BE2C (cell line): ENCODE data around the gene MAT2B.

Experiments used
- DNase-seq: peaks from one replicate; pipeline ENCODE4 v3.0.0-alpha.2; 2020
- H3K27me3 ChIP-seq: fragments of 250-450 bp; sonication (Bioruptor Pico); 2 replicates; pipeline ENCODE4 v1.5.1; 2020; ENCODE audit warnings: mild to moderate bottlenecking
- H3K36me3 ChIP-seq: fragments of 250-450 bp; sonication (Bioruptor Pico); 2 replicates; pipeline ENCODE4 v1.5.1; 2020; ENCODE audit warnings: mild to moderate bottlenecking
- H3K4me1 ChIP-seq: fragments of 250-450 bp; sonication (Bioruptor Pico); 2 replicates; pipeline ENCODE4 v1.5.1; 2020
- H3K4me3 ChIP-seq: 2 replicates; pipeline ENCODE4 v1.5.1; 2011; ENCODE audit warnings: low read depth, low read length
- H3K9me3 ChIP-seq: fragments of 250-450 bp; sonication (Bioruptor Pico); 2 replicates; pipeline ENCODE4 v1.5.1; 2020
- TF ChIP-seq, protein P1 (sequence below): IDR thresholded peaks from 2 replicates; pipeline ENCODE4 v1.5.1; 2012; ENCODE audit warnings: mild to moderate bottlenecking, low read depth, low read length

MAT2B gene

DNA sequence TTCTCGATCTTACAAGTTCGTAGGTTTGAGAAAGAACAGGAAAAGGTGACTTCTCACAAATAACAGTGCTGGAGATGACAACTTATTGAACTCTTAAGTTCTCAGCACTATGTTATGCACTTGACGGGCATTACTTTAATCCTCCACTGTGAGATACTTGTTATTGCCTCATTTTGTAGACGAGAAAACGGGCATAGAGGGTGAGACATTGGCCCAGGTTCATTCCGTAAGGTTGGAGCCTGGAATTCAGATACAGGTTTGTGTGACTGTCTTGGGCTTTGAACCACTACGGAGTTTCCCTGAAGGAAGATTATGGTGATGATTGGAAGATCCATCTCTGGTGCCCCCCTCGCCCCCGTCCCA is 657 bp downstream of the MAT2B start:
- DNase-seq: no peak
- H3K27me3 ChIP-seq: no peaks in the 10 kb centered on the region

DNA sequence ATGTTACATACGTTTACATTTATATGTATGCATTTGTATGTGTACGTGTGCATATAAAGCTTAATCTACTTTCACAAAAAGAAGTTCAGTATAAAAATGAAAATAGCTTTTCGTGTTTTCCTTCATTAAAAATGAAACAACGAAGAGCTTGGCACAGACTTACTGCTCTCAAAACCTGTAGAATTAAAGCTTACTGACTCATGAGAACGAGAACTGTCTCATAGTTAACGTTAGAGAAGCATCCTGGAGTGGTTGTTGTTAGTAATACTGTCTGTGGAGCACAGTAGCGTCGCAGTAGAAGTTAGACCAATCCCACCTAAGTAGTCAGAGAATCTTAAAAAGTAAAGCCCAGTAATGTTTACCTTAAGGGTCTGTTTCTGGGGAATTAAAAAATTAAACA is 1.3 kb downstream of the MAT2B start:
- no peak for DNase-seq
- Histone ChIP-seq H3K27me3 (no peaks in the 10 kb centered on the region), H3K9me3 (no peaks in the 10 kb centered on the region), H3K36me3 (peaks cover under 1% of the 10 kb centered on the region), H3K4me1 (no peaks in the 10 kb centered on the region), H3K4me3 (peak overlapping the region; percentile 98)
- TF ChIP-seq, protein P1, sequence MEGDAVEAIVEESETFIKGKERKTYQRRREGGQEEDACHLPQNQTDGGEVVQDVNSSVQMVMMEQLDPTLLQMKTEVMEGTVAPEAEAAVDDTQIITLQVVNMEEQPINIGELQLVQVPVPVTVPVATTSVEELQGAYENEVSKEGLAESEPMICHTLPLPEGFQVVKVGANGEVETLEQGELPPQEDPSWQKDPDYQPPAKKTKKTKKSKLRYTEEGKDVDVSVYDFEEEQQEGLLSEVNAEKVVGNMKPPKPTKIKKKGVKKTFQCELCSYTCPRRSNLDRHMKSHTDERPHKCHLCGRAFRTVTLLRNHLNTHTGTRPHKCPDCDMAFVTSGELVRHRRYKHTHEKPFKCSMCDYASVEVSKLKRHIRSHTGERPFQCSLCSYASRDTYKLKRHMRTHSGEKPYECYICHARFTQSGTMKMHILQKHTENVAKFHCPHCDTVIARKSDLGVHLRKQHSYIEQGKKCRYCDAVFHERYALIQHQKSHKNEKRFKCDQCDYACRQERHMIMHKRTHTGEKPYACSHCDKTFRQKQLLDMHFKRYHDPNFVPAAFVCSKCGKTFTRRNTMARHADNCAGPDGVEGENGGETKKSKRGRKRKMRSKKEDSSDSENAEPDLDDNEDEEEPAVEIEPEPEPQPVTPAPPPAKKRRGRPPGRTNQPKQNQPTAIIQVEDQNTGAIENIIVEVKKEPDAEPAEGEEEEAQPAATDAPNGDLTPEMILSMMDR: no peak

More for the DNA sequence above, 657 bp downstream of the MAT2B start:
- no peaks in the 10 kb centered on the region for H3K9me3 ChIP-seq
- H3K36me3 ChIP-seq: no peaks in the 10 kb centered on the region; the same call in 1 of the 2 replicates
- peak overlapping the region; percentile 98 for H3K4me3 ChIP-seq
- TF ChIP-seq, protein P1: no peak; the same call in 1 of the 2 replicates
- H3K4me1 ChIP-seq: no peaks in the 10 kb centered on the region

DNA sequence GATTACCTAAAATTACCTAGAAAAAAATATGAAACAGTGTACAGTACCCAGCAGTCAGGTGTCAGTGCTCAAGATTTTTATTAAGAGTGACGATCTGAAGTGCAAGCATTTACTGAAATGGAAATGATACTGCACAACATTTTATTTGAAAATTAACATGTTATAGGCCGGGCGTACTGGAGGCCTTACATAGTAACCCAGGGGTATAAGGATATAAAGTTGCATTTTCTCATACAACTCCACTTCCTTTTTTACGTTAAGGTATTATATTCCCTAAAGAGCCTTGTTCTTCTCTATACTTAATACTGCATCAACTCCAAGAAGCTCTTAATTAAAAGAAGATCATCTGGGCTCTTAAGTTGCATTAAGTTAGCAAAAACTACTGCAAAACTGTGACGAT is 3.3 kb downstream of the MAT2B start:
- no peak for DNase-seq
- Histone ChIP-seq H3K4me3 (no peak overlapping the region), H3K36me3 (peaks cover 21% of the 10 kb centered on the region), H3K4me1 (no peaks in the 10 kb centered on the region), H3K9me3 (no peaks in the 10 kb centered on the region), H3K27me3 (no peaks in the 10 kb centered on the region)
- TF ChIP-seq, protein P1: no peak

DNA sequence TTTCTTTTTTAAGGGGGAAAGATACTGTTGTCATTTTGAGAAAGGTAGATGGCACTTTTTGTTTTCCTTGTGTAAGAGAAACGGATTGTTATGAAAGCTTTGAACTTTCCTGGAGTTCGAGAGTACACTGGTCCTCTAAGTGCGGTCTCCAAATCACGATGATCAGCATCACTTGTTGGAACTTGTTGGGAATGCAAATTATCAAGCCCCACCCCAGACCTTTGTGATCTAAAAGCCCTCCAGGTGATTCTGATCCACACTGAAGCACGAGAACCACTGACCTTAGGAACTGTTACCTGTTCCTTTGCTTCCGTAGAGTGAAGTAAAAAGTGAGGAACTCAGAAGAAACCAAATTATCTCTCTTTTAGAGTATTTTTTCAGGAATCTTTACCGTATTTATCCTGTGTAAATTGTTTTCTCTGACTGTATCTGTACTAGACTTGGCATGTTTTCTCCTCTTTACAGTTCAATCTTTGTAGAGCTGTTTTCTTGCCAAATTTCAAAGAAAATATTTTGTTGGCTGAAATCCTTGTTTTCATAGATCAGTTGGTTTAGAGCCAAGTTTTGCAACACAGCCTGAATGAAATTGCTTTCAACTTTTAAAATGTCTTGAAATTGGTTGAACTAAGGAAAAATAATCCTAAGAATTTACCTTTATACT is 4.0 kb downstream of the MAT2B start:
- H3K4me3 ChIP-seq: no peak overlapping the region

DNA sequence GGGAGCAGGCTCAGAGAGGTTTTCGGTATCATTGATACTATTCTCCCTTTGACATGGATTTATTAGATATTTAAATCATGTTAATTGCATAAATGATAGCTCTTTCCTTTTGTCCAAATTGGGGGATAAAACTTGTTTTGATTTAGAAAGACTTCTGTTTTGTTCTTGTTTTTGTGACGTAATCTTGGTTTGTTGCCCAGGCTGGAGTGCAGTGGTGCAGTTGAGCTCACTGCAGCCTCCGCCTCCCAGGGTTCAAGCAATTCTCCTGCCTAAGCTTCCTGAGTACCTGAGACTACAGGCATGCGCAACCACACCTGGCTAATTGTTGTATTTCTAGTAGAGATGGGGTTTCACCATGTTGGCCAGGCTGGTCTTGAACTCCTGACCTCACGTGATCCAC is 7.1 kb downstream of the MAT2B start:
- TF ChIP-seq, protein P1: no peak
- Histone ChIP-seq H3K4me3 (no peak overlapping the region), H3K27me3 (no peaks in the 10 kb centered on the region), H3K9me3 (no peaks in the 10 kb centered on the region), H3K36me3 (peaks cover 54% of the 10 kb centered on the region), H3K4me1 (no peaks in the 10 kb centered on the region)
- DNase-seq: no peak

More for the DNA sequence above, 4.0 kb downstream of the MAT2B start:
- Histone ChIP-seq H3K36me3 (peaks cover 28% of the 10 kb centered on the region), H3K9me3 (no peaks in the 10 kb centered on the region), H3K4me1 (no peaks in the 10 kb centered on the region), H3K27me3 (no peaks in the 10 kb centered on the region)
- no peak for DNase-seq
- TF ChIP-seq, protein P1: no peak

DNA sequence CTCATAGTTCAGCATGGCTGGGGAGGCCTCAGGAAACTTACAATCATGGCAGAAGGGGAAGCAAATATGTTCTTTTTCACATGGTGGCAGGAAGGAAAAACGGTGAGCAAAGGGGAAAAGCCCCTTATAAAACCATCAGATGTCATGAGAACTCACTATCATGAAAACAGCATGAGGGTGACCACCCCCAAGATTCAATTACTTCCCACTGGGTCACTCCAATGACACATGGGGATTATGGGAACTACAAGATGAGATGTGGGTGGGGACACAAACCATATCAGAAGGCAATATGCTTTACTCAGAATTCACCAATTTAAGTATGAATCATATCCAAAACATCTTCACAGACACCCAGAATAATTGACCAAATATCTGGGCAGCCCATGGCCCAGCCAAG is 19.7 kb downstream of the MAT2B start:
- no peaks in the 10 kb centered on the region for H3K4me1 ChIP-seq
- TF ChIP-seq, protein P1: no peak
- H3K9me3 ChIP-seq: no peaks in the 10 kb centered on the region
- no peaks in the 10 kb centered on the region for H3K27me3 ChIP-seq
- peaks cover 6% of the 10 kb centered on the region for H3K36me3 ChIP-seq
- H3K4me3 ChIP-seq: no peak overlapping the region
- no peak for DNase-seq
